K562 (cell line): Measurements from ENCODE around the gene EFNB3. TPM values are rescaled to one million over a fixed set of nuclear protein-coding genes. Genes with fewer than 3 reads are reported as not detected.

Experiments
- ATAC-seq: fragments of 200-7000 bp; cut with Tn5 transposase; 3 replicates; pipeline ENCODE4 v1.9.1; 2020; ENCODE audit warnings: moderate library complexity
- BruUV-seq: library from RNA; stranded (reverse); fragments of 400-500 nt; replicated peaks from 2 replicates; lab custom pipeline; 2021; lab: Mats Ljungman, UMichigan
- CTCF ChIA-PET: fragments of 300-600 bp; formaldehyde crosslinking; extraction: SDS; loops from one replicate; lab custom pipeline; 2021; ENCODE audit warnings: low intra/inter-chr PET ratio; lab: Yijun Ruan, JAX
- POLR2A ChIA-PET: fragments of 300-600, 350-650 bp; sonication (Branson Sonifier 250); formaldehyde crosslinking; extraction: SDS; loops from one replicate; lab custom pipeline; 2021; ENCODE audit warnings: antibody characterized with exemption, inconsistent platforms; lab: Yijun Ruan, JAX
- DNase-seq, 4 experiments: peaks; one replicate each; pipeline versions ENCODE4 v3.0.0 to v3.0.0-alpha.2; 2011 to 2018; ENCODE audit warnings: low spot score in 3 of 4, mixed read lengths in 3 of 4; ENCODE audit errors: extremely low read depth in 1 of 4
- FAIRE-seq: peaks from 2 replicates; lab custom pipeline; 2011; peaks lifted over from hg19 to GRCh38; lab: Jason Lieb, UNC
- H2AFZ ChIP-seq: 2 replicates; pipeline ENCODE4 v1.6.0; 2011; ENCODE audit warnings: low read depth, low read length, control low read depth, inconsistent platforms
- H3K27ac ChIP-seq: fragments of 200-600 bp; 3 replicates; pipeline ENCODE4 v1.8.0; 2011; ENCODE audit warnings: low read depth, mild to moderate bottlenecking, control low read depth, inconsistent platforms, low read length, moderate library complexity, mixed read lengths; ENCODE audit errors: extremely low read depth
- H3K27me3 ChIP-seq, 2 experiments: fragments of 300-600 bp in 1 of 2; 2 replicates in 1 of 2; 3 replicates in 1 of 2; pipeline versions ENCODE4 v1.6.0 to v1.8.0; 2011; ENCODE audit warnings: inconsistent platforms in 2 of 2, low read length in 2 of 2, mild to moderate bottlenecking in 1 of 2, mixed read lengths in 1 of 2, moderate library complexity in 1 of 2; ENCODE audit not compliant: control insufficient read depth in 2 of 2, insufficient read depth in 2 of 2
- H3K36me3 ChIP-seq: fragments of 300-600 bp; 3 replicates; pipeline ENCODE4 v1.8.0; 2011; ENCODE audit warnings: mild to moderate bottlenecking, low read length, inconsistent platforms; ENCODE audit not compliant: control insufficient read depth, insufficient read depth
- H3K4me1 ChIP-seq, 2 experiments: fragments of 200-600 bp in 1 of 2; replicated peaks in 1 of 2; 2 replicates in 1 of 2; 3 replicates in 1 of 2; pipeline versions ENCODE4 v1.5.1 to v1.8.0; 2011; ENCODE audit warnings: inconsistent platforms in 2 of 2, low read length in 2 of 2, mild to moderate bottlenecking in 1 of 2, mixed read lengths in 1 of 2, moderate library complexity in 1 of 2; ENCODE audit not compliant: control insufficient read depth in 2 of 2, insufficient read depth in 2 of 2
- H3K4me2 ChIP-seq: 2 replicates; pipeline ENCODE4 v1.6.1; 2011; ENCODE audit warnings: low read length, control low read depth, inconsistent platforms, mixed read lengths; ENCODE audit not compliant: insufficient read depth
- H3K4me3 ChIP-seq: fragments of 200-600 bp; sonication (generic), shearing (Covaris generic); 2 replicates; pipeline ENCODE4 v1.5.1; 2016; ENCODE audit warnings: control low read depth, inconsistent platforms
- H3K79me2 ChIP-seq: fragments of 200-600 bp; 3 replicates; pipeline ENCODE4 v1.8.0; 2011; ENCODE audit warnings: low read length, inconsistent platforms; ENCODE audit not compliant: control insufficient read depth, insufficient read depth
- H3K9ac ChIP-seq, 2 experiments: 2 replicates each; pipeline versions ENCODE4 v1.6.0 to v1.6.1; 2011; ENCODE audit warnings: low read depth in 2 of 2, low read length in 2 of 2, control low read depth in 1 of 2, inconsistent platforms in 1 of 2, mild to moderate bottlenecking in 1 of 2, mixed read lengths in 1 of 2; ENCODE audit not compliant: insufficient read depth in 1 of 2
- H3K9me1 ChIP-seq: one replicate; pipeline ENCODE4 v1.6.0; 2011; ENCODE audit warnings: inconsistent platforms, mild to moderate bottlenecking, low read length, moderate library complexity; ENCODE audit not compliant: control insufficient read depth, insufficient read depth
- H3K9me3 ChIP-seq: replicated peaks from 2 replicates; pipeline ENCODE4 v1.5.1; 2011; ENCODE audit warnings: low read depth, low read length, inconsistent platforms; ENCODE audit not compliant: control insufficient read depth, insufficient read depth
- H4K20me1 ChIP-seq: replicated peaks from 2 replicates; pipeline ENCODE4 v1.6.1; 2011; ENCODE audit warnings: low read length, inconsistent platforms, mixed read lengths; ENCODE audit not compliant: control insufficient read depth, insufficient read depth
- CBX3 ChIP-seq, 2 experiments: IDR thresholded peaks; 1 replicate in 1 of 2; 2 replicates in 1 of 2; pipeline ENCODE4 v1.6.1; 2012; ENCODE audit warnings: inconsistent platforms in 2 of 2, low read length in 2 of 2, borderline replicate concordance in 1 of 2, control low read depth in 1 of 2
- CHCHD3 ChIP-seq: fragments of 250-450 bp; sonication (Bioruptor Pico); IDR thresholded peaks from 2 replicates; pipeline ENCODE4 v2.1.2; 2022; ENCODE audit warnings: mild to moderate bottlenecking
- CREM ChIP-seq: IDR thresholded peaks from 2 replicates; pipeline ENCODE4 v1.6.1; 2014; ENCODE audit warnings: antibody characterized with exemption, low read depth
- CSDE1 ChIP-seq, 2 experiments: fragments of 450-650 bp; IDR thresholded peaks; 2 replicates each; pipeline ENCODE4 v1.6.1; 2016; ENCODE audit warnings: mild to moderate bottlenecking in 1 of 2
- HDAC8 ChIP-seq: fragments of 450-650 bp; IDR thresholded peaks from 2 replicates; pipeline ENCODE4 v1.6.1; 2016; ENCODE audit warnings: mild to moderate bottlenecking, missing genetic modification characterization, moderate library complexity, missing compliant biosample characterization
- L3MBTL2 ChIP-seq: fragments of 450-650 bp; IDR thresholded peaks from 2 replicates; pipeline ENCODE4 v1.6.1; 2016; ENCODE audit warnings: mild to moderate bottlenecking, moderate library complexity
- POLR2G ChIP-seq: fragments of 200-400 bp; formaldehyde crosslinking; IDR thresholded peaks from 2 replicates; pipeline ENCODE4 v1.6.1; 2017; ENCODE audit warnings: low read depth, mild to moderate bottlenecking, antibody characterized with exemption, low read length, moderate library complexity
- TAF9B ChIP-seq: fragments of 450-650 bp; IDR thresholded peaks from 2 replicates; pipeline ENCODE4 v1.6.1; 2018; ENCODE audit warnings: mild to moderate bottlenecking; ENCODE audit not compliant: partially characterized antibody
- ZNF140 ChIP-seq: fragments of 250-450 bp; sonication (Bioruptor Pico); IDR thresholded peaks from 2 replicates; pipeline ENCODE4 v1.8.0; 2021; ENCODE audit warnings: moderate library complexity, mild to moderate bottlenecking, inconsistent platforms
- ZNF143 ChIP-seq: sonication (generic); formaldehyde crosslinking; IDR thresholded peaks from 2 replicates; pipeline ENCODE4 v1.9.0; 2022; ENCODE audit warnings: mild to moderate bottlenecking, missing genetic modification reagents
- ZNF324 ChIP-seq: fragments of 250-450 bp; sonication (Bioruptor Pico); IDR thresholded peaks from 2 replicates; pipeline ENCODE4 v1.4.0; 2020; ENCODE audit warnings: mild to moderate bottlenecking
- ZNF395 ChIP-seq: fragments of 200-800 bp; sonication (Bioruptor generic); IDR thresholded peaks from 2 replicates; pipeline ENCODE4 v1.6.1; 2017; ENCODE audit warnings: missing genetic modification characterization, missing compliant biosample characterization
- WGBS: fragments of 100-300 bp; shearing (Covaris generic); methylation state at CpG from one replicate; pipeline ENCODE4 v1.1.6; 2016; ENCODE audit warnings: low coverage, mixed read lengths; ENCODE audit not compliant: insufficient coverage; ENCODE audit errors: missing lambda C conversion rate; 5-methylcytosine and 5-hydroxymethylcytosine counted together
- in situ Hi-C: fragments of 300-500 bp; cut with MboI; formaldehyde crosslinking; loops from 4 replicates; pipeline ENCODE4 v1.15.0; 2018; ENCODE audit warnings: inconsistent platforms, mixed read lengths
- intact Hi-C: fragments of 100-400 bp; cut with micrococcal nuclease; formaldehyde crosslinking; loops from 2 replicates; pipeline ENCODE4 v1.14.2; 2022
- polyA plus RNA-seq, 8 experiments: library from polyadenylated mRNA; depleted of rRNA in 4 of 8; stranded (reverse) in 5 of 8; unstranded in 3 of 8; fragments of >200 nt; fragmentation: Nextera tagmentation in 2 of 8; fragmentation: Illumina TruSeq in 1 of 8; extraction: Ambion mirVana in 2 of 8; extraction: Trizol in 1 of 8; gene quantifications; 2 replicates each; pipeline versions ENCODE4 v1.2.1 to v1.2.3, GENCODE V29; 2011 to 2014; ENCODE audit warnings: inconsistent platforms in 1 of 8, missing spikeins in 1 of 8
- total RNA-seq, 7 experiments: library from RNA; depleted of rRNA in 6 of 7; stranded (reverse); fragments of >200 nt in 6 of 7; fragmentation: Illumina TruSeq in 2 of 7; extraction: Trizol in 2 of 7; gene quantifications; 2 replicates each; pipeline versions ENCODE4 v1.2.1 to v1.2.3, GENCODE V29; 2011 to 2021; ENCODE audit warnings: low replicate concordance in 1 of 7
- TF ChIP-seq, protein P1 (sequence below): sonication (generic); formaldehyde crosslinking; IDR thresholded peaks from 2 replicates; pipeline ENCODE4 v1.9.0; 2022; ENCODE audit warnings: mild to moderate bottlenecking, missing genetic modification reagents
- TF ChIP-seq, protein P2 (sequence below): sonication (generic); formaldehyde crosslinking; IDR thresholded peaks from 2 replicates; pipeline ENCODE4 v1.8.0; 2022; ENCODE audit warnings: mild to moderate bottlenecking, missing genetic modification reagents

The EFNB3 gene
- total and polyA plus RNA-seq, 9 of the 15 experiments (the other 6 are each of a cell fraction or from before 2014, with no cell fraction given): not detected

- TF ChIP-seq HDAC8 (tag): no peak
These were observed 18.6 kb upstream of the EFNB3 start (continued) for GRCh38 chr17:7686222-7687071.

- H4K20me1 ChIP-seq: no peaks in the 10 kb centered on the region
- DNase-seq (peak; percentile 66 to 93 (median 74)), ATAC-seq (peak; percentile 73), FAIRE-seq (peak; percentile 92)
- no peaks in the 10 kb centered on the region for H3K9me3 ChIP-seq
- no peaks in the 10 kb centered on the region for H3K27me3 ChIP-seq
- TSS peak; percentile 71 for BruUV-seq
- in situ Hi-C loops: loop anchor here (5.0 kb wide), 1 partner anchor 55 kb away; the partner anchor contains the start of gene SHBG
- H3K36me3 ChIP-seq: peaks cover 27% of the 10 kb centered on the region
- intact Hi-C loops: loop anchor here (5.0 kb wide), 1 partner anchor 100 kb away; no protein-coding TSS in a partner anchor
- peaks cover 65% of the 10 kb centered on the region for H3K79me2 ChIP-seq
- peaks cover 6 to 21% of the 10 kb centered on the region in 2 experiments; a peak in 3 of 5 replicates for H3K4me1 ChIP-seq
- peak within 1 kb of the TSS; percentile 99 for H3K27ac ChIP-seq
- H3K9me1 ChIP-seq: no peaks in the 10 kb centered on the region
- peak within 1 kb of the TSS; percentile 92 for H2AFZ ChIP-seq
- H3K9ac ChIP-seq: peak within 1 kb of the TSS; percentile 95 to 96
- WGBS: 0% methylated on average over 23 of the region's 30 CpGs
- ChIA-PET POLR2A (interaction anchor here (0.6 to 7.3 kb wide), 46 partner anchors 10 to 574 kb away, joined by 3 to 67 read pairs (median 5); partner anchors contain the start of genes ATP1B2, CD68, DNAH2 and EFNB3), CTCF (interaction anchor here (1.1 to 2.7 kb wide), 4 partner anchors 53 to 125 kb away, joined by 3 to 18 read pairs (median 4); partner anchors contain the start of gene SENP3)
- peak within 1 kb of the TSS; percentile 78 for H3K4me3 ChIP-seq
- H3K4me2 ChIP-seq: peak within 1 kb of the TSS; percentile 99
- TF ChIP-seq CBX3 (IDR thresholded peaks at IDR 0.05; ENCODE audit: borderline replicate concordance in 1 of 2, low read length in 2 of 2): peak in 1 of 2 experiments; percentile 56; a peak in 1 of 3 replicates
- TF ChIP-seq CSDE1 (IDR thresholded peaks at IDR 0.05): peak in 1 of 2 experiments; percentile 64; a peak in 1 of 4 replicates
- peak; percentile 88 for TF ChIP-seq ZNF143
- TF ChIP-seq L3MBTL2: peak; percentile 73
- no peak for TF ChIP-seq ZNF324 (CRISPR knock-in tag)
- TF ChIP-seq, protein P1, sequence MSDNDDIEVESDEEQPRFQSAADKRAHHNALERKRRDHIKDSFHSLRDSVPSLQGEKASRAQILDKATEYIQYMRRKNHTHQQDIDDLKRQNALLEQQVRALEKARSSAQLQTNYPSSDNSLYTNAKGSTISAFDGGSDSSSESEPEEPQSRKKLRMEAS: peak; percentile 94
- TF ChIP-seq POLR2G: peak; percentile 92
- TF ChIP-seq ZNF140 (CRISPR knock-in tag): no peak
- TF ChIP-seq CHCHD3: no peak
- peak; percentile 79 for TF ChIP-seq TAF9B
- TF ChIP-seq ZNF395: 0 out of 2 replicates have a peak, but pooled peaks have one; percentile 21
- TF ChIP-seq, protein P2, sequence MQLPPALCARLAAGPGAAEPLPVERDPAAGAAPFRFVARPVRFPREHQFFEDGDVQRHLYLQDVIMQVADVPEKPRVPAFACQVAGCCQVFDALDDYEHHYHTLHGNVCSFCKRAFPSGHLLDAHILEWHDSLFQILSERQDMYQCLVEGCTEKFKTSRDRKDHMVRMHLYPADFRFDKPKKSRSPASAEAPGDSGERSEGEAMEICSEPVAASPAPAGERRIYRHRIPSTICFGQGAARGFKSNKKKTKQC: peak; percentile 73; the same call in 1 of the 2 replicates
- peak; percentile 58; the same call in 1 of the 2 replicates for TF ChIP-seq CREM
These were observed 17.7 kb upstream of the EFNB3 start, which contains the start of gene TP53 for GRCh38 chr17:7687072-7687907. Gene TP53, minus strand, starts transcription at chr17:7687490. Its CDS starts 10,896 bp downstream, at chr17:7676594.
